Smooth muscle cell of bladder (primary cell): ENCODE measurements around the gene CALM3. TPM values are rescaled to one million over a fixed set of nuclear protein-coding genes. Genes with fewer than 3 reads are reported as not detected.

Source experiments
- total RNA-seq: library from RNA; depleted of rRNA; stranded (reverse); fragments of >200 nt; gene quantifications from 2 replicates; pipeline ENCODE4 v1.2.3, GENCODE V29; 2014

The CALM3 gene
- 115 and 134 TPM in 2 replicates for total RNA-seq

DNA sequence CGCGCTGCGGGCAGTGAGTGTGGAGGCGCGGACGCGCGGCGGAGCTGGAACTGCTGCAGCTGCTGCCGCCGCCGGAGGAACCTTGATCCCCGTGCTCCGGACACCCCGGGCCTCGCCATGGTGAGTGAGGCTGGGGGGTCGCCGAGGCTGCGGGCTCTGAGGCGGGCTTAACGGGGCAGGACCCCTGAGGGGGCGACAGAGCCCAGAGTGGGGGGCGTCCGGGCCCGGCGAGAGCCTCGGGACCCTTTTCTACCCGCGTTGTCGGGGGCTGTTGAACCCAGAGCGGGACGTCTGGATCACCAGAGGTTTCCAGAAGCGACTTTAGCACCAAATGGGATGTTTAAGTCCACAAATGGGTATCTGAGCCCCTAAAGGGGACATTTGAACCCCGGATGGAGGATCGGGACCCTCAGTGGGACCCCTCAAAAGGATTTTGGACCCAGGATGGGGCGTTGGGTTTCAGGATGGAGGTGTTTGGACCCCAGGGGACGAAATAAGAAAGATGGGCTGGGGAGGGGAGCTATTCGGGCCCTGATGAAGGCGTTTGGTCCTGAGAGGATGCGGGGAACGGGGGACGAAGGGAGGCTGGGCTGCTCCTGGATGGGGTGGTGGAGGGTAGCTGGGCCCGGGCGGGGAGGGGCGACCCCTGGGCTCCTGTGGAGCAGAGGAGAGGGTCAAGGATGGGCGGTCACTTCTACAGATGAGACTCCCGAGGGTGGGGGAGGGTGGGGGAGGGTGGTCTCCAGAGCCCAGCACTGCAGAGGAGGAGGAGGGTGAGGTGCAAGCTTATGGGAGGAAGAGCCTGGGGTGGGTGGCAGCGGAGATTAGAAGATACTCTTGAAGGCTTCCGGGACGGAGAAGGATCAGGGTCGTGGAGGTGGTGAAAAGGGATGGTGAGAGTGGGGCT is at the start of gene CALM3:
TSS of gene CALM3 (plus strand) at position 13 of the 907 bp plus-strand sequence. CDS start at position 118, 105 bp downstream.

DNA sequence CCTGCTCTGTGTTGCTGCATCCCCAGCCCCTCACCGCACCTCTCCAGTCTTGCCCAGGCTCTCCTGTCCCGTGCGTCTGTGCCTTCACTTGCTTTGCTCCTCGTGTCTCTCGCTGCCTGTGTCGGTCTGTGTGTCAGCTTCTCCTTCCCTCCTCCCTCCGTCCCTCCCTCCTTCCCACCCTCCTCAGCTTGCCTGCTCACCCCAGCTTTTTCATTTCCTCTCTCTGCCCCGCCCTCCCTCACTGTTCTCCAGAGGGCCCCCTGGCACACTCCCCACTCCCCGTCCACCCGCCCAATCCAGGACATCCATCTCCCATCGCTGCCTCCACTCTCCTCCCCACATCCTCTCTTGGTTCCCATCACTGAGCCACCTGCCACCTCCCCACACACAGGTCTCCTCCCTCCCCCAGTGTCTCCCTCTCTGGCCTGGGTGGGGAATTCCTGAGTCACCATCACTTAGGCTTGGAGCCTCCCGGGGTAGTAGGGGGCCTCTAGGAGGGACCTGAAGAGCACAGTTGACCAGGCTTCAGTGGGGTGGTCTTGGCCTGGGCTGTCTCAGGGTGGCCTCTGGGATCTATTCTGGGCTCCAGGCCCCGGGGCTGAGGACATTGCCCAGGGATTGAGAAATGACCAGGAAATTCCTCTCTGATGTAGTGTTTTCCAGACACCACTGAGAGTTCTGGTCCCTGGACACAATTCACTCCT is 24.0 kb downstream of the CALM3 start, which contains the start of gene PTGIR:
TSS of gene PTGIR (minus strand) at position 132 of the 704 bp plus-strand sequence. CDS start 864 bp downstream, outside the sequence.

DNA sequence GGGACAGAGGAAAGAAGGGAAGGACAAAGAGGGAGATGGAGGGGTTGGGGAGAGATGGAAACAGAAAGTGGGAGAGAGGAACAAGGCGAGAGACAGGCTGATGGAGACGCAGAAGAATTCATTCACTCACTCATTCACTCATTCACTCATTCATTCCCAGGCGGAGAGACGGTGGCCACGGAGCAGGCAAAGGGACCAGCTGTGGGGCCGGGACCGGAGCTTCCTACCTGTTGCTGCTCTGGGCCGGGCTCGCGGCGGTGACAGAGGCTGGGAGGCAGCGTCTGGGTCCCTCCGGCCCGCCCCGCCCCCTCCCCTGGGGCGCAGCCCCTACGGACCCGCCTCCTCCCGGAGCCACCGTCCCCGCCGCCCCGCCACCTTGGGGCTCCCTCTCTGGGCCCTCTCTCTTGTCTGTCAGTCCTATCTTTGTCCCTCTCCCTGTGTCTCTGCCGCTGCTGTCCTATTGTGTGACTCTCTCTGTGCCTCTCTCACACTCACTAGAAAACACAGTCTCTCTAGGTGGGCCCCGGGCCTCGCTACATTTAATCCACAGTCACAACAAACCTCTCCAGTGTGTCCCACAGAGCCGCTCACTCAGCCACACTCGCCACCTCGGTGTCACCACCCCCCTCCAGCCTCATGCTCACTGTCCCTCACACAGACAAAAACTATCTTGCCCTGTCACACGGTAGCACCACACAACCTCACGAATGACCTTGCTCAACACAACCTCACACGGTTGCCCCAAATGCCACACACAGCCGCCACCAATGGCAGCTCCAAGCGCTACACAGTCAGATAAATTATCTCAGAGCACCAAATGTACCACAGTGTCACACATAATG is 35.0 kb downstream of the CALM3 start, which contains the start of gene GNG8:
TSS of gene GNG8 (minus strand) at position 283 of the 842 bp plus-strand sequence. CDS start 1,520 bp downstream, outside the sequence.

Other genes starting within 250 kb of the CALM3 start
- 22.0 and 34.7 TPM in 2 replicates for gene CCDC8, start 187.8 kb upstream of the CALM3 start, total RNA-seq
- 0.09 and 0.14 TPM in 2 replicates for gene PNMA8C, start 172.4 kb upstream of the CALM3 start, total RNA-seq
- 1.4 and 2.1 TPM in 2 replicates for gene PNMA8A, start 129.8 kb upstream of the CALM3 start, total RNA-seq
- 1.4 and 2.2 TPM in 2 replicates for gene PNMA8B, start 105.5 kb upstream of the CALM3 start, total RNA-seq
- gene PTGIR, start 23.8 kb downstream of the CALM3 start, total RNA-seq = 2.3 and 3.0 TPM in 2 replicates
- gene GNG8, start 34.9 kb downstream of the CALM3 start, total RNA-seq = not detected in 2 replicates
- 2.4 and 4.0 TPM in 2 replicates for gene DACT3, start 59.9 kb downstream of the CALM3 start, total RNA-seq
- gene PRKD2, start 115.8 kb downstream of the CALM3 start, total RNA-seq = 10.3 and 12.4 TPM in 2 replicates
- 13.9 and 18.5 TPM in 2 replicates for gene FKRP, start 144.7 kb downstream of the CALM3 start, total RNA-seq
- 55.9 and 58.9 TPM in 2 replicates for gene STRN4, start 145.1 kb downstream of the CALM3 start, total RNA-seq
- 249 and 255 TPM in 2 replicates for gene SLC1A5, start 187.3 kb downstream of the CALM3 start, total RNA-seq
- gene AP2S1, start 249.5 kb downstream of the CALM3 start, total RNA-seq = 208 and 251 TPM in 2 replicates